ENCODE results near the gene ABHD2.

The ABHD2 gene

GRCh38 chr15:89057506-89058133, 30.6 kb upstream of the ABHD2 start:
- Histone ChIP-seq H3K4me1 (ENCODE audit: control insufficient read depth in 2 of 2, insufficient read depth in 2 of 2, low read length in 2 of 2) (no peaks in the 10 kb centered on the region), H3K9ac (ENCODE audit: low read depth in 1 of 2, low read length in 2 of 2) (no peak overlapping the region)

GRCh38 chr15:89058376-89058775, 29.9 kb upstream of the ABHD2 start:
- Histone ChIP-seq H3K27ac (ENCODE audit: low read depth in 2 of 2, low read length in 2 of 2) (no peak overlapping the region), H3K36me3 (ENCODE audit: control insufficient read depth in 2 of 2, insufficient read depth in 2 of 2, low read length in 2 of 2) (no peaks in the 10 kb centered on the region), H3K4me3 (ENCODE audit: low read length in 2 of 2) (no peak overlapping the region), H3K4me1 (ENCODE audit: control insufficient read depth in 2 of 2, insufficient read depth in 2 of 2, low read length in 2 of 2) (no peaks in the 10 kb centered on the region), H3K27me3 (ENCODE audit: control insufficient read depth in 2 of 2, insufficient read depth in 2 of 2, low read length in 2 of 2) (no peaks in the 10 kb centered on the region), H3K9me3 (ENCODE audit: control insufficient read depth in 2 of 2, low read length in 2 of 2) (no peaks in the 10 kb centered on the region), H3K9ac (ENCODE audit: low read depth in 1 of 2, low read length in 2 of 2) (no peak overlapping the region)

More at GRCh38 chr15:89057506-89058133, 30.6 kb upstream of the ABHD2 start:
- Histone ChIP-seq H3K27ac (ENCODE audit: low read depth in 2 of 2, low read length in 2 of 2) (no peak overlapping the region), H3K27me3 (ENCODE audit: control insufficient read depth in 2 of 2, insufficient read depth in 2 of 2, low read length in 2 of 2) (no peaks in the 10 kb centered on the region), H3K9me3 (ENCODE audit: control insufficient read depth in 2 of 2, low read length in 2 of 2) (no peaks in the 10 kb centered on the region), H3K4me3 (ENCODE audit: low read length in 2 of 2) (no peak overlapping the region), H3K36me3 (ENCODE audit: control insufficient read depth in 2 of 2, insufficient read depth in 2 of 2, low read length in 2 of 2) (no peaks in the 10 kb centered on the region)

- Histone ChIP-seq H3K4me3 (ENCODE audit: low read length in 2 of 2) (no peak overlapping the region), H3K27ac (ENCODE audit: low read depth in 2 of 2, low read length in 2 of 2) (no peak overlapping the region)
Observed at GRCh38 chr15:89058876-89059405, 29.3 kb upstream of the ABHD2 start.

GRCh38 chr15:89066280-89066679, 22.0 kb upstream of the ABHD2 start:
- Histone ChIP-seq H3K9ac (ENCODE audit: low read depth in 1 of 2, low read length in 2 of 2) (no peak overlapping the region), H3K9me3 (ENCODE audit: control insufficient read depth in 2 of 2, low read length in 2 of 2) (peaks cover 6 to 13% of the 10 kb centered on the region in 2 donors)

More at GRCh38 chr15:89058876-89059405, 29.3 kb upstream of the ABHD2 start:
- H3K9me3 ChIP-seq (ENCODE audit: control insufficient read depth in 2 of 2, low read length in 2 of 2) = no peaks in the 10 kb centered on the region
- H3K4me1 ChIP-seq (ENCODE audit: control insufficient read depth in 2 of 2, insufficient read depth in 2 of 2, low read length in 2 of 2) = no peaks in the 10 kb centered on the region
- H3K36me3 ChIP-seq (ENCODE audit: control insufficient read depth in 2 of 2, insufficient read depth in 2 of 2, low read length in 2 of 2) = no peaks in the 10 kb centered on the region
- no peaks in the 10 kb centered on the region for H3K27me3 ChIP-seq (ENCODE audit: control insufficient read depth in 2 of 2, insufficient read depth in 2 of 2, low read length in 2 of 2)
- no peak overlapping the region for H3K9ac ChIP-seq (ENCODE audit: low read depth in 1 of 2, low read length in 2 of 2)

GRCh38 chr15:89067751-89068150, 20.5 kb upstream of the ABHD2 start:
- Histone ChIP-seq H3K4me1 (ENCODE audit: control insufficient read depth in 2 of 2, insufficient read depth in 2 of 2, low read length in 2 of 2) (no peaks in the 10 kb centered on the region), H3K36me3 (ENCODE audit: control insufficient read depth in 2 of 2, insufficient read depth in 2 of 2, low read length in 2 of 2) (no peaks in the 10 kb centered on the region), H3K27ac (ENCODE audit: low read depth in 2 of 2, low read length in 2 of 2) (no peak overlapping the region), H3K27me3 (ENCODE audit: control insufficient read depth in 2 of 2, insufficient read depth in 2 of 2, low read length in 2 of 2) (no peaks in the 10 kb centered on the region), H3K9ac (ENCODE audit: low read depth in 1 of 2, low read length in 2 of 2) (no peak overlapping the region), H3K4me3 (ENCODE audit: low read length in 2 of 2) (no peak overlapping the region), H3K9me3 (ENCODE audit: control insufficient read depth in 2 of 2, low read length in 2 of 2) (peaks cover 6 to 13% of the 10 kb centered on the region in 2 donors)

More at GRCh38 chr15:89066280-89066679, 22.0 kb upstream of the ABHD2 start:
- Histone ChIP-seq H3K4me3 (ENCODE audit: low read length in 2 of 2) (no peak overlapping the region), H3K36me3 (ENCODE audit: control insufficient read depth in 2 of 2, insufficient read depth in 2 of 2, low read length in 2 of 2) (no peaks in the 10 kb centered on the region), H3K27me3 (ENCODE audit: control insufficient read depth in 2 of 2, insufficient read depth in 2 of 2, low read length in 2 of 2) (no peaks in the 10 kb centered on the region), H3K27ac (ENCODE audit: low read depth in 2 of 2, low read length in 2 of 2) (no peak overlapping the region), H3K4me1 (ENCODE audit: control insufficient read depth in 2 of 2, insufficient read depth in 2 of 2, low read length in 2 of 2) (no peaks in the 10 kb centered on the region)

GRCh38 chr15:89068325-89068784, 19.9 kb upstream of the ABHD2 start:
- Histone ChIP-seq H3K4me3 (ENCODE audit: low read length in 2 of 2) (no peak overlapping the region), H3K4me1 (ENCODE audit: control insufficient read depth in 2 of 2, insufficient read depth in 2 of 2, low read length in 2 of 2) (no peaks in the 10 kb centered on the region), H3K36me3 (ENCODE audit: control insufficient read depth in 2 of 2, insufficient read depth in 2 of 2, low read length in 2 of 2) (no peaks in the 10 kb centered on the region), H3K9me3 (ENCODE audit: control insufficient read depth in 2 of 2, low read length in 2 of 2) (peaks cover 6 to 13% of the 10 kb centered on the region in 2 donors), H3K9ac (ENCODE audit: low read depth in 1 of 2, low read length in 2 of 2) (no peak overlapping the region), H3K27ac (ENCODE audit: low read depth in 2 of 2, low read length in 2 of 2) (no peak overlapping the region), H3K27me3 (ENCODE audit: control insufficient read depth in 2 of 2, insufficient read depth in 2 of 2, low read length in 2 of 2) (no peaks in the 10 kb centered on the region)

- Histone ChIP-seq H3K27me3 (ENCODE audit: control insufficient read depth in 2 of 2, insufficient read depth in 2 of 2, low read length in 2 of 2) (no peaks in the 10 kb centered on the region), H3K4me1 (ENCODE audit: control insufficient read depth in 2 of 2, insufficient read depth in 2 of 2, low read length in 2 of 2) (no peaks in the 10 kb centered on the region), H3K4me3 (ENCODE audit: low read length in 2 of 2) (no peak overlapping the region), H3K9ac (ENCODE audit: low read depth in 1 of 2, low read length in 2 of 2) (no peak overlapping the region), H3K27ac (ENCODE audit: low read depth in 2 of 2, low read length in 2 of 2) (no peak overlapping the region), H3K36me3 (ENCODE audit: control insufficient read depth in 2 of 2, insufficient read depth in 2 of 2, low read length in 2 of 2) (no peaks in the 10 kb centered on the region), H3K9me3 (ENCODE audit: control insufficient read depth in 2 of 2, low read length in 2 of 2) (peaks cover 6 to 13% of the 10 kb centered on the region in 2 donors)
Observed at GRCh38 chr15:89070197-89071124, 17.8 kb upstream of the ABHD2 start.

GRCh38 chr15:89071471-89071870, 16.8 kb upstream of the ABHD2 start:
- Histone ChIP-seq H3K9ac (ENCODE audit: low read depth in 1 of 2, low read length in 2 of 2) (no peak overlapping the region), H3K4me3 (ENCODE audit: low read length in 2 of 2) (no peak overlapping the region), H3K27me3 (ENCODE audit: control insufficient read depth in 2 of 2, insufficient read depth in 2 of 2, low read length in 2 of 2) (no peaks in the 10 kb centered on the region), H3K36me3 (ENCODE audit: control insufficient read depth in 2 of 2, insufficient read depth in 2 of 2, low read length in 2 of 2) (no peaks in the 10 kb centered on the region), H3K9me3 (ENCODE audit: control insufficient read depth in 2 of 2, low read length in 2 of 2) (peaks cover 5 to 12% of the 10 kb centered on the region in 2 donors), H3K4me1 (ENCODE audit: control insufficient read depth in 2 of 2, insufficient read depth in 2 of 2, low read length in 2 of 2) (no peaks in the 10 kb centered on the region), H3K27ac (ENCODE audit: low read depth in 2 of 2, low read length in 2 of 2) (no peak overlapping the region)

GRCh38 chr15:89072277-89072869, 15.9 kb upstream of the ABHD2 start:
- Histone ChIP-seq H3K4me1 (ENCODE audit: control insufficient read depth in 2 of 2, insufficient read depth in 2 of 2, low read length in 2 of 2) (no peaks in the 10 kb centered on the region), H3K27ac (ENCODE audit: low read depth in 2 of 2, low read length in 2 of 2) (no peak overlapping the region), H3K4me3 (ENCODE audit: low read length in 2 of 2) (no peak overlapping the region), H3K9me3 (ENCODE audit: control insufficient read depth in 2 of 2, low read length in 2 of 2) (peaks cover 0 to 7% of the 10 kb centered on the region in 2 donors), H3K9ac (ENCODE audit: low read depth in 1 of 2, low read length in 2 of 2) (no peak overlapping the region), H3K27me3 (ENCODE audit: control insufficient read depth in 2 of 2, insufficient read depth in 2 of 2, low read length in 2 of 2) (no peaks in the 10 kb centered on the region), H3K36me3 (ENCODE audit: control insufficient read depth in 2 of 2, insufficient read depth in 2 of 2, low read length in 2 of 2) (no peaks in the 10 kb centered on the region)
